Measurements from ENCODE around the gene FAM216B. TPM values are rescaled to one million over a fixed set of nuclear protein-coding genes. Genes with fewer than 3 reads are reported as not detected.

The FAM216B gene
- total and polyA plus RNA-seq, 9 of the 15 experiments (the other 6 are each of a cell fraction or from before 2014, with no cell fraction given) = not detected

GRCh38 chr13:42800109-42800643 lies 18.8 kb downstream of the FAM216B start:
- Histone ChIP-seq H3K79me2 (ENCODE audit: control insufficient read depth, insufficient read depth, low read length) (no peaks in the 10 kb centered on the region), H3K36me3 (ENCODE audit: control insufficient read depth, insufficient read depth, low read length) (no peaks in the 10 kb centered on the region), H3K27me3 (ENCODE audit: control insufficient read depth in 2 of 2, insufficient read depth in 2 of 2, low read length in 2 of 2) (no peaks in the 10 kb centered on the region), H4K20me1 (replicated peaks; ENCODE audit: control insufficient read depth, insufficient read depth, low read length) (no peaks in the 10 kb centered on the region), H3K27ac (ENCODE audit: extremely low read depth, low read depth, low read length) (no peak overlapping the region), H2AFZ (ENCODE audit: low read depth, low read length) (no peak overlapping the region), H3K4me1 (replicated peaks in 1 of 2; ENCODE audit: control insufficient read depth in 2 of 2, insufficient read depth in 2 of 2, low read length in 2 of 2) (no peaks in the 10 kb centered on the region), H3K4me3 (no peak overlapping the region), H3K9me3 (replicated peaks; ENCODE audit: control insufficient read depth, insufficient read depth, low read depth, low read length) (no peaks in the 10 kb centered on the region), H3K9ac (ENCODE audit: insufficient read depth in 1 of 2, low read depth in 2 of 2, low read length in 2 of 2) (no peak overlapping the region), H3K4me2 (ENCODE audit: insufficient read depth, low read length) (no peak overlapping the region), H3K9me1 (ENCODE audit: control insufficient read depth, insufficient read depth, low read length) (no peaks in the 10 kb centered on the region)
- TF ChIP-seq, protein P1, sequence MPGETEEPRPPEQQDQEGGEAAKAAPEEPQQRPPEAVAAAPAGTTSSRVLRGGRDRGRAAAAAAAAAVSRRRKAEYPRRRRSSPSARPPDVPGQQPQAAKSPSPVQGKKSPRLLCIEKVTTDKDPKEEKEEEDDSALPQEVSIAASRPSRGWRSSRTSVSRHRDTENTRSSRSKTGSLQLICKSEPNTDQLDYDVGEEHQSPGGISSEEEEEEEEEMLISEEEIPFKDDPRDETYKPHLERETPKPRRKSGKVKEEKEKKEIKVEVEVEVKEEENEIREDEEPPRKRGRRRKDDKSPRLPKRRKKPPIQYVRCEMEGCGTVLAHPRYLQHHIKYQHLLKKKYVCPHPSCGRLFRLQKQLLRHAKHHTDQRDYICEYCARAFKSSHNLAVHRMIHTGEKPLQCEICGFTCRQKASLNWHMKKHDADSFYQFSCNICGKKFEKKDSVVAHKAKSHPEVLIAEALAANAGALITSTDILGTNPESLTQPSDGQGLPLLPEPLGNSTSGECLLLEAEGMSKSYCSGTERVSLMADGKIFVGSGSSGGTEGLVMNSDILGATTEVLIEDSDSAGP (CRISPR knock-in tag; IDR thresholded peaks at IDR 0.05) = no peak
- TF ChIP-seq NFIC (IDR thresholded peaks at IDR 0.05) (peak; percentile 36), EWSR1 (IDR thresholded peaks at IDR 0.05; ENCODE audit: borderline replicate concordance, low read depth, partially characterized antibody) (no peak), CXXC5 (CRISPR knock-in tag; IDR thresholded peaks at IDR 0.05) (no peak), ZFX (CRISPR knock-in tag; IDR thresholded peaks at IDR 0.05) (no peak), STAT5B (CRISPR knock-in tag; IDR thresholded peaks at IDR 0.05) (no peak), MCM7 (IDR thresholded peaks at IDR 0.05) (no peak), E2F1 (CRISPR knock-in tag; IDR thresholded peaks at IDR 0.05) (no peak)
- FAIRE-seq (no peak), DNase-seq (ENCODE audit: extremely low read depth in 1 of 4, low spot score in 3 of 4) (peak in 2 of 4 experiments; percentile 5 to 8), ATAC-seq (no peak)
- POLR2A ChIA-PET = no interaction called here
- BruUV-seq (replicated peaks) = no TSS peak
- in situ Hi-C loops (cut with MboI) = no loop called here
- CTCF ChIA-PET (ENCODE audit: low intra/inter-chr PET ratio) = no interaction called here
- intact Hi-C loops (cut with micrococcal nuclease) = no loop called here
- WGBS (ENCODE audit: insufficient coverage, low coverage, missing lambda C conversion rate) = 2% methylated on average over 5 of the region's 5 CpGs

Data from K562 (cell line).